Left ventricle myocardium superior (tissue), 1 donor: ENCODE data around the gene BCL6B. TPM values are rescaled to one million over a fixed set of nuclear protein-coding genes. Genes with fewer than 3 reads are reported as not detected.

ENCODE experiments used
- ATAC-seq: fragments of 200-7000 bp; cut with Tn5 transposase; one replicate; pipeline ENCODE4 v1.9.1; 2020; ENCODE audit warnings: mild to moderate bottlenecking, moderate library complexity
- DNase-seq: peaks from one replicate; pipeline ENCODE4 v3.0.0-alpha.2; 2020
- intact Hi-C: fragments of 100-400 bp; cut with micrococcal nuclease; formaldehyde crosslinking; loops from one replicate; pipeline ENCODE4 v1.11.0; 2022
- total RNA-seq: library from RNA; stranded (reverse); fragmentation: NEBNext Ultra II Directional; extraction: Animal tissue kit (Norgen Biotek cat#: 25700); gene quantifications from one replicate; pipeline ENCODE4 v1.2.1, GENCODE V29; 2021
- donor health status: DM: no; HTN: yes; CAD: no; lungs with severe emphysema.

Gene BCL6B
- total RNA-seq, 1 donor from 2014 or later, result 13.1 TPM

DNA sequence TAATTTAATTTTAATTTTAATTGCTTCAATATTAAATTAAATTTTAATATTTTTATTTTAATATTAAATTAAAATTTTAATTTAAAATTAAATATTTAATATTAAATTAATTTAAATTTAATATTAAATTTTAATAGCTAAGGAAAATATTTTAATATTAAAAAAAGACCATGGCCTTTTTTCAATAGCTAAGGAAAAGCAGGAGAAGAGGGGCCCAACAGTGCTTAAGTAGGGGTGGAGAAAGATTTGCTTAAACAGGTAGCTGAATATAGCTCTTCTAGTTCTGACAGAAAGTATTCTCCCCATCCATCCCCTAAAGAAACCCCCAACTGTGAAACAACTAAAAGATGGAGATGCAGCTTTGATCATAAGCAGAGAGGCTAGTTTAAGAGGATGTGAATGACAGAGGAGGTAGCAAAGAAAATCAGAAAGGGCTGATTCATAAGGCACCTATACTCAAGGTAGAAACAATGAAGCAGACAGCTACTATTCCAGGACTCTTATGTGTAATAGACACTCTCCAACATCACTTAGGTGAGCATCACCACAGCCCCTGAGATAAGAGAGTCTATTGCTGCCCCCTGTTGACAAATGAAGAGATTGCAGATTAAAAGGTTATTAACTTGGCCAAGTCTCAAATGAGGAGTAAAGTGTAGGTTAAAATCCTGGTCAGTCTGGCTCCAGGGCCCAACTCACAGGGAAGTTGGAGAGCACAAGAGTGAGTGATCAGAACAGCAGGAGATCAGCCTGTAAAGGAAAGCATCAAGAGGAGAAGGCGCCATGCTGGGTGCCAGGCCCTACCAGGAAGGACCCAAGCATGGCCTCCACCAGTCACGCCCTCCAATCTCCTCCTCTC, 18.2 kb upstream of the BCL6B start:
- ATAC-seq (peak; percentile 59), DNase-seq (no peak)
- intact Hi-C loops, result loop anchor here (5.0 kb wide), 1 partner anchor 92 kb away; no protein-coding TSS in a partner anchor

- ATAC-seq, result no peak
- intact Hi-C loops, result no loop called here
- DNase-seq, result no peak
These were observed 17.1 kb upstream of the BCL6B start for GRCh38 chr17:7005716-7006115.

DNA sequence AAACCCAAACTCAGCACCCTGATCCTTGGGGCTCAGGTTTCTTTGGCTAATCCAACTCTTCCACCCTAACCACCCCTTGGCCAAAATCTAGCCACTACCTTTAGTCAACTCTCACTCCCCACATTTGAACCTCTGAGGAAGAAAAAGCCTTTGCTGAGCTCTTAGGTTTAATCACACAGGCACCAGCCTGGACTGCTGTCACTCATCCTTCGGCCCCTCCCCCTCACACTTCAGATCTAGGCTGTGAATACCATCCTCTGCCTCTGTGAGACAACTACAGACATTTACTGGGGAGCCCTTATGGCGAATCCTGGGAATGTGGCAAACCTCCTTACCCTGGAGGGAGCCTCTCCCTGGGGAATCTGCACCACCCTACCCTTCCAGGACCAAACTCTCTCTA, 15.7 kb upstream of the BCL6B start:
- no peak for ATAC-seq
- intact Hi-C loops, result no loop called here
- no peak for DNase-seq

GRCh38 chr17:7010523-7010922, 12.3 kb upstream of the BCL6B start:
- DNase-seq (no peak), ATAC-seq (no peak)
- intact Hi-C loops, result no loop called here

- ATAC-seq (no peak), DNase-seq (no peak)
- intact Hi-C loops, result no loop called here
These were observed 11.4 kb upstream of the BCL6B start for GRCh38 chr17:7011415-7011814.

- no peak for ATAC-seq
These were observed 11.0 kb upstream of the BCL6B start for GRCh38 chr17:7011942-7012254.

DNA sequence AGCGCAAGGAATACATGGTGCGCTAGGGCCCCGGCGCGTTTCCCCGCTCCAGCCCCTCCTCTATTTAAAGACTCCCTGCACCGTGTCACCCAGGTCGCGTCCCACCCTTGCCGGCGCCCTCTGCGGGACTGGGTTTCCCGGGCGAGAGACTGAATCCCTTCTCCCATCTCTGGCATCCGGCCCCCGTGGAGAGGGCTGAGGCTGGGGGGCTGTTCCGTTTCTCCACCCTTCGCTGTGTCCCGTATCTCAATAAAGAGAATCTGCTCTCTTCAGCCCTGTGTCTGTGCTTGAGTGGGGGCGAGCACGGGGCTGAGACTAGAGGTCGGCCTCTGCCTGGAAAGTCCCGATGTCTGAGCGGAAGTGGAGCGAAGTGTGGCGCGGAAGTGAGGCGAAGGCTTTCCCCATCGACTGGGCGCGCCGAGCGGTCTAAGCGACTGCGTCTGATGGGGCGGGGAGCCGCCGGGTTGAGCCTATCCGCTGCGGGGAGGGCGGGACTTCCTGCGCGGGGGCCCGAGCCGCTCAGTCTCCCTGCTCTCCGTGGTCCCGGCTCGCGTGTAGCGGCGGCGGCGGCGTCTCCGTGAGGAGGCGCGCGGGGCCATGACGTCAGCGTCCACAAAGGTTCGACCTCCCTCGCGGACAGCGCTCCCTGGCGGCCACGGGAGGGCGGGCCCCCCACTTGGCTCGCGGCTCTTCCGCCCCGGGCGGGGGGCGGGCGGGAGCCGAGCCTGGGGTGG, 8.4 kb upstream of the BCL6B start:
- intact Hi-C loops, result no loop called here
- ATAC-seq (peak; percentile 89), DNase-seq (peak; percentile 99)

More at GRCh38 chr17:7011942-7012254, 11.0 kb upstream of the BCL6B start:
- intact Hi-C loops, result no loop called here
- DNase-seq, result no peak

GRCh38 chr17:7014995-7015958, 7.6 kb upstream of the BCL6B start:
- DNase-seq (no peak), ATAC-seq (no peak)
- intact Hi-C loops, result no loop called here

GRCh38 chr17:7016418-7016817, 6.4 kb upstream of the BCL6B start:
- DNase-seq (no peak), ATAC-seq (no peak)
- intact Hi-C loops, result no loop called here

GRCh38 chr17:7016886-7017826, 5.7 kb upstream of the BCL6B start:
- intact Hi-C loops, result no loop called here
- no peak for ATAC-seq
- no peak for DNase-seq

DNA sequence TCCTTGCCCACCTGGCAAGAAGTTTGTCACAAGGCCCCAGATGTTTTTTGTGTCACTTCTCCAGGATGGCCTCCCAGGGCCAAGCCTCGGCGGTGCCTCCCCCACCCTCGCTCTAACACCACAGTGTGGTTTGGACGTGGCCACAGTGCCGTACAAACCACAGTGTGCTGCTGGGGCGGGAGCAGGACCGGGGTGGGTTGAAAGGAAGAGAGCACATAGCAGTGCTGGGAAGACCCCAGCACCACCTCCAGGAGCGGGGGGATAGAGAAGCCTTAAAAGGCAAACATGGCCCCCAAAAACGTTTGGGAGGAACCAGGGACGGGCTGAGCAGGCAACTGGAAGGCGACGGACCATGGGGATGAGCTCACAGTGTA, 5.0 kb upstream of the BCL6B start:
- intact Hi-C loops, result no loop called here
- DNase-seq (no peak), ATAC-seq (no peak)

DNA sequence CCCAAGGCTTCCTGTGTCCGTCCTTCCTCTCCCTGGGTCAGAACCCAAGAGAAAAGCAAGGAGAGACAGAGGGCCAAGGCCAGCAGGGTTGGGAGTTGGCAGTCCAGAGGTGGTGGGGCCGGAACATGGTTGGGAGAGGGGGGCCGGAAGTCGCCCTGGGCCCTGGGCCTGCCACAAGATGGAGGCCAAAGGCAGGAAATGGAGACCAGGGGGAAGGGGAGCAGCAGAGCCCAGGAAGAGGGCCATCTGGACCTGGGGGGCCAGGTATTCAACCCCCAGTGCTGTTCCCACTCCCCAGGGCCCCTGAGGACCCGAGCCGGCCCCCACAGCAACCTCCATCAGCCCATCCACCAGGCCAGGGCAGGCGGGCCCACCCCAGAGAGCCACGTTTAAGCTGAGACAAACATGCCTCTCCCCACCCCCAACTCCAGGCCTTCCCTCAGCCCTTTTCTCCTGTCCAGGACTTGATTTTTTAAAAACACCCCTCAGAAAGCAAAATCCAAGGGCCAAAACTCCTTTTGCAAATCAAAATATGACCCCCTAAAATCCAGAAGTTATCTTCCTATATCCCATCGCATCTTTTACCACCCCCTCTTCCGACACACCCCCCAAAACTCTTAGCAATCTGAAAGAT, 4.4 kb upstream of the BCL6B start:
- ATAC-seq (no peak), DNase-seq (peak; percentile 76)
- intact Hi-C loops, result no loop called here

GRCh38 chr17:7019367-7019766, 3.5 kb upstream of the BCL6B start:
- ATAC-seq (no peak), DNase-seq (no peak)
- intact Hi-C loops, result no loop called here

DNA sequence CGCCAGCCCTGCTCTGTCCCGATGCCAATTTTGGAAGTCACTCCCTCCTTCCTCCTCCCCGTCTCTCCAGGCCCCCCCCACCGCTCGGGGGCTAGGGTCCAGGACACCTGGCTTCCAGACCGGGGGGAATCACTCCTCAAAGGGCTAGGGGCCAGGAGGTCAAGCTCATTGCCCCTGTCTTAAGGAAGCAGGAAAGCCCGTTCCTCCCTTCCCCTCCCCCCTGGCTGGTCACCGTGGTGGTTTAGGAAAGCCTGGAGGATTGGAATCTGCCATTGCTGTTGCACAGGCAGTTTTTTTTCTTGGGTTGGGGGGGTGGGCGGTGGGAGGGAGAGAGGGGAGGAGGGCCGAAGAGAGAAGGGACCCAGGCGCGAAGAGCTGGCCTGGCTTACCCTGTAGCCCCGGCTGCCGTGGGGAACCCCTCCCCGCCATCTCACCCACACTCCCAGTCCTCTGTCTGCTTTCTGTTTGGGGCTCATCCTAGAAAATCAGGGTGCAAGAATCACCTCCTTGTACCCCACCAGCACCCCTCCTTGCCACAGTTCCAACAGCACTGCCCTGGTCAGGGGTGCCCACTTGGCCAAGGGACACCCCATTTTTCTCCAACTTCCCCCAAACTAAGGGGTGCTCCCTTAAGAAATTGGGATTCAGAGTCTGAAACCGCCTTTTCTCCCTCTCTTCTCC, 2.9 kb upstream of the BCL6B start:
- intact Hi-C loops, result no loop called here
- peak; percentile 65 for DNase-seq
- ATAC-seq, result no peak

DNA sequence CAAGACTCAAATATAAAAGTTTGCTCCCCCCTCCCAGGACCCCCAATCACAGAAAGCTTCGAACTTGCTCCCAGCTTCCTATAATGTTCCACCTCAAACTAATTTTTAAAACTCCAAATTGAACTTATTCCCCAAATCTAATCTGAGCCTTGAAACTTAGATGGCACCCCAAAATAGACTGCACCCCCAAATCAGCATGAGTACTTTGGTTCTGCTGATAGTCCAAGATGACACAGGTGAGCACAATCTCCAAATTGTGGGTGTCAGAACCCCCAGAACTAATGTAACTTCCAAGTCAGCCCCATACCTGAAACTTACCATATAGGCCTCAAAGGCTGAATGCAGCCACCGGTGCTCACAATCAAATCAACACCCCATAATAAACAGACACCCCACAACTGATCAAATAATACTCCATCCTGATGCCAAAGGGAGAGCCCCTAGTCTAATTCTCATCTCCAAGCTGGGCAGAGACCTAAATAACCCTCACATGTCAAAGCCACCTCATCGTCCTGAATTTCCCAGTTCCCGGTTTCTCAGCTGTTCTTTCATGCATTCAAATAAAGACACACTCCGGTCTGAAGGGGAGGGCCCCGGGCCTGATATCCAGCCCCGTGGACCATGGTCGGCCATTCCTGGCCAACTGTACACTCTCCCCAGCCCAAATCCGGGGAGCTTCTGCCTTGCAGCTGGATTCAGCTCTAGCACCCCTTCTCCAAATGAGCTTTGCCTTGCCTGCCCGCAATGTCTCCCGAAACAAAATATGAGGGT, 1.8 kb upstream of the BCL6B start:
- ATAC-seq (no peak), DNase-seq (no peak)
- intact Hi-C loops, result no loop called here

DNA sequence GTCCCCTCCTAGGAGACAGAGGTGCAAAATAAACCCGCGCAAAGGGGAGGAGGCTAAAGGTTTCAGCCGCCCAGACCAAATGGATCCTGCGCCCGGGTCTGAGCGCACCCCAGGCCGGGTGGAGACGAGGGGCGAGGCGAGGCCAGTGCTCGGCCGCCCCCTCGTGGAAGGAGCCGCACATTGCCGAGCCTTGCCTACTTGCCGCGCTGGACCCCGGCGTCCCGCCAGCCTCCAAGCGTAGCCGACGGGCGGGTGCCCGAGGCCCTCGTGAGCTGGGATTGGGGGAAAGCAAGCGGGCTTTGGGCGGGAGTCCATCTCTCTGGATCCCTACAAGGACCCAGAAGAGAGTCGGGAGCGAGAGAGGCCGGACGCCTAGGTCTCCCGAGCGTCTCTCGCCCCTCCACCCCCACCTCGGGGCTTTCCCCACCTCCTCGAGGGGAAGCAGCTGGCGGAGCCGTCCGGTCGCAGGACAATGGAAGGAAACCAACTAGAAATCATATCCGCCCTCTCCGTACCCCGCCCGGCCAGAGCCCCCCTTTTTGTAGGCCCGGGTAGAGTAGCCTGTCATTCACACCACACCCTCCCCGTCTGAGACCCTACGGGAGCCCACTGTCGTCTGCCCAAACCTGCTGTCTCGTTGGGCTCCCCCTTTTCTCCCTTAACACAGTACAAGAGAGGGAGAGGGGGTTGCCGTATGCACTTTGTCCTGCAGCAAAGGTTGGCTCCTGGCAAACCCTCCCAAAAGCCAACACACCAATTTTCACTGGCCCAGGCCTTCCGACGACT, 664 bp upstream of the BCL6B start:
- intact Hi-C loops, result no loop called here
- DNase-seq, result peak; percentile 91

More for the DNA sequence above, 664 bp upstream of the BCL6B start:
- ATAC-seq, result peak; percentile 66
